ENCODE data around the gene ZZZ3.
A peak's percentile ranks its signal among the peaks of the same experiment; 100 is the strongest.
"Not testable (repeated sequence)": the region's sequence is repeated elsewhere in the genome, so short reads cannot be mapped to it uniquely, and the experiment has no call there.

ZZZ3 gene

GRCh38 chr1:77682460-77683159 is at the start of gene ZZZ3:
TSS of gene ZZZ3 (minus strand) at chr1:77682658. CDS start at chr1:77633354, 49,304 bp downstream.
- peak; percentile 95 for DNase-seq

- no peak for DNase-seq
Observed at GRCh38 chr1:77732090-77732489, 49.6 kb upstream of the ZZZ3 start.

GRCh38 chr1:77725706-77726105 is 43.2 kb upstream of the ZZZ3 start:
- no peak for DNase-seq

- no peak for DNase-seq
Observed at GRCh38 chr1:77718181-77718580, 35.7 kb upstream of the ZZZ3 start.

GRCh38 chr1:77716065-77716464 is 33.6 kb upstream of the ZZZ3 start:
- DNase-seq = no peak

- DNase-seq = no peak
Observed at GRCh38 chr1:77709727-77710126, 27.3 kb upstream of the ZZZ3 start.

GRCh38 chr1:77706321-77706720 is 23.9 kb upstream of the ZZZ3 start:
- peak; percentile 2 for DNase-seq

- DNase-seq = no peak
Observed at GRCh38 chr1:77704736-77705135, 22.3 kb upstream of the ZZZ3 start.

- DNase-seq = not testable (repeated sequence)
Observed at GRCh38 chr1:77699673-77700072, 17.2 kb upstream of the ZZZ3 start.

- DNase-seq = peak; percentile 66
Observed at GRCh38 chr1:77697441-77697840, 15.0 kb upstream of the ZZZ3 start.

GRCh38 chr1:77688939-77689338 is 6.5 kb upstream of the ZZZ3 start:
- DNase-seq = no peak

- peak; percentile 38 for DNase-seq
Observed at GRCh38 chr1:77687519-77687906, 5.1 kb upstream of the ZZZ3 start.

- no peak for DNase-seq
Observed at GRCh38 chr1:77686796-77687518, 4.5 kb upstream of the ZZZ3 start.

- DNase-seq = peak; percentile 95
Observed at GRCh38 chr1:77683160-77684148, 996 bp upstream of the ZZZ3 start.

- peak; percentile 23 for DNase-seq
Observed at GRCh38 chr1:77680173-77680572, 2.3 kb downstream of the ZZZ3 start.

- DNase-seq = no peak
Observed at GRCh38 chr1:77678660-77679610, 3.5 kb downstream of the ZZZ3 start.

GRCh38 chr1:77674807-77675206 is 7.7 kb downstream of the ZZZ3 start:
- DNase-seq = not testable (repeated sequence)

GRCh38 chr1:77673716-77674355 is 8.6 kb downstream of the ZZZ3 start:
- peak; percentile 44 for DNase-seq

- DNase-seq = no peak
Observed at GRCh38 chr1:77673030-77673429, 9.4 kb downstream of the ZZZ3 start.

- no peak for DNase-seq
Observed at GRCh38 chr1:77672374-77672773, 10.1 kb downstream of the ZZZ3 start.

- DNase-seq = no peak
Observed at GRCh38 chr1:77671836-77672235, 10.6 kb downstream of the ZZZ3 start.

GRCh38 chr1:77670330-77670729 is 12.1 kb downstream of the ZZZ3 start:
- no peak for DNase-seq
